ENCODE measurements around the gene PPP1R3G.
"Not testable (repeated sequence)": the region's sequence is repeated elsewhere in the genome, so short reads cannot be mapped to it uniquely, and the experiment has no call there.

- TF ChIP-seq GABPA (IDR thresholded peaks at IDR 0.05; ENCODE audit: low read depth); CTCF (IDR thresholded peaks at IDR 0.05; ENCODE audit: insufficient read depth, low read length); POLR2AphosphoS5 (IDR thresholded peaks at IDR 0.05; ENCODE audit: low read depth); SPI1 (IDR thresholded peaks at IDR 0.05; ENCODE audit: borderline replicate concordance, low read depth): not testable (repeated sequence)
These were observed 35.4 kb downstream of the PPP1R3G start for GRCh38 chr6:5120543-5120942.

All from HL-60 (cell line).